IMR-90 (cell line): ENCODE results near the gene CTDSPL. TPM values are rescaled to one million over a fixed set of nuclear protein-coding genes. Genes with fewer than 3 reads are reported as not detected.

Experiments
- ATAC-seq: fragments of 200-7000 bp; cut with Tn5 transposase; 2 replicates; pipeline ENCODE4 v1.9.1; 2020; ENCODE audit warnings: low read depth, mild to moderate bottlenecking, moderate library complexity
- BruUV-seq: library from RNA; stranded (reverse); fragments of 400-500 nt; replicated peaks from 2 replicates; lab custom pipeline; 2021; lab: Mats Ljungman, UMichigan
- CTCF ChIA-PET: fragments of 300-600 bp; formaldehyde crosslinking; extraction: SDS; loops from one replicate; lab custom pipeline; 2021; ENCODE audit warnings: antibody characterized with exemption; lab: Yijun Ruan, JAX
- POLR2A ChIA-PET: fragments of 300-600 bp; sonication (Branson Sonifier 250); formaldehyde crosslinking; loops from one replicate; lab custom pipeline; 2022; ENCODE audit warnings: antibody characterized with exemption; ENCODE audit not compliant: unreplicated experiment; lab: Charles Lee
- DNase-seq: peaks from one replicate; pipeline ENCODE4 v3.0.0; 2013
- H2AFZ ChIP-seq: replicated peaks from 2 replicates; pipeline ENCODE3; 2013; ENCODE audit warnings: low read length, mild to moderate bottlenecking; ENCODE audit not compliant: poor library complexity
- H2AK5ac ChIP-seq: 2 replicates; pipeline ENCODE4 v1.6.1; 2013; ENCODE audit warnings: low read depth, low read length, inconsistent platforms
- H2AK9ac ChIP-seq: replicated peaks from 2 replicates; pipeline ENCODE3; 2013; ENCODE audit warnings: mild to moderate bottlenecking, low read depth, low read length, moderate library complexity; ENCODE audit not compliant: poor library complexity
- H2BK120ac ChIP-seq: 2 replicates; pipeline ENCODE4 v1.6.1; 2013; ENCODE audit warnings: low read depth, low read length, inconsistent platforms
- H2BK15ac ChIP-seq: 3 replicates; pipeline ENCODE4 v1.6.1; 2013; ENCODE audit warnings: low read depth, low read length, inconsistent platforms
- H2BK20ac ChIP-seq: 2 replicates; pipeline ENCODE4 v1.6.1; 2013; ENCODE audit warnings: low read depth, mild to moderate bottlenecking, inconsistent platforms, low read length, moderate library complexity
- H2BK5ac ChIP-seq: 2 replicates; pipeline ENCODE4 v1.6.1; 2013; ENCODE audit warnings: mild to moderate bottlenecking, low read depth, low read length, inconsistent platforms; ENCODE audit not compliant: poor library complexity, severe bottlenecking
- H3K14ac ChIP-seq: replicated peaks from 2 replicates; pipeline ENCODE4 v1.6.1; 2013; ENCODE audit warnings: low read depth, low read length, inconsistent platforms
- H3K18ac ChIP-seq: 2 replicates; pipeline ENCODE4 v1.6.1; 2013; ENCODE audit warnings: low read depth, low read length, control low read depth
- H3K23ac ChIP-seq: 2 replicates; pipeline ENCODE4 v1.6.1; 2013; ENCODE audit warnings: low read depth, low read length, inconsistent platforms
- H3K27ac ChIP-seq: 2 replicates; pipeline ENCODE4 v1.5.1; 2013; ENCODE audit warnings: mild to moderate bottlenecking, control low read depth, low read length; ENCODE audit not compliant: insufficient read depth
- H3K27me3 ChIP-seq: 2 replicates; pipeline ENCODE4 v1.6.1; 2013; ENCODE audit warnings: low read length; ENCODE audit not compliant: control insufficient read depth, insufficient read depth
- H3K36me3 ChIP-seq: 2 replicates; pipeline ENCODE4 v1.6.1; 2013; ENCODE audit warnings: low read length, mixed read lengths; ENCODE audit not compliant: control insufficient read depth, insufficient read depth
- H3K4ac ChIP-seq: 2 replicates; pipeline ENCODE4 v1.6.1; 2013; ENCODE audit warnings: low read depth, low read length, inconsistent platforms
- H3K4me1 ChIP-seq: 2 replicates; pipeline ENCODE4 v1.6.1; 2013; ENCODE audit warnings: low read length, mixed read lengths; ENCODE audit not compliant: control insufficient read depth, insufficient read depth
- H3K4me2 ChIP-seq: 2 replicates; pipeline ENCODE4 v1.6.1; 2013; ENCODE audit warnings: low read depth, mild to moderate bottlenecking, control low read depth, low read length, moderate library complexity
- H3K4me3 ChIP-seq: 2 replicates; pipeline ENCODE4 v1.5.1; 2013; ENCODE audit warnings: low read depth, mild to moderate bottlenecking, control low read depth, low read length, moderate library complexity; ENCODE audit not compliant: insufficient read depth
- H3K56ac ChIP-seq: 2 replicates; pipeline ENCODE4 v1.6.1; 2013; ENCODE audit warnings: low read length, inconsistent platforms; ENCODE audit not compliant: insufficient read depth; ENCODE audit errors: extremely low read depth
- H3K79me1 ChIP-seq, 2 experiments: 2 replicates each; pipeline ENCODE4 v1.6.1; 2013; ENCODE audit warnings: low read length in 2 of 2, inconsistent platforms in 1 of 2, low read depth in 1 of 2
- H3K9ac ChIP-seq: 2 replicates; pipeline ENCODE4 v1.6.1; 2013; ENCODE audit warnings: low read depth, low read length, control low read depth
- H3K9me1 ChIP-seq: 2 replicates; pipeline ENCODE4 v1.6.1; 2013; ENCODE audit warnings: low read length, inconsistent platforms; ENCODE audit not compliant: insufficient read depth
- H3K9me3 ChIP-seq: 2 replicates; pipeline ENCODE4 v1.6.1; 2013; ENCODE audit warnings: low read length; ENCODE audit not compliant: control insufficient read depth, insufficient read depth
- H4K20me1 ChIP-seq: 2 replicates; pipeline ENCODE4 v1.6.1; 2013; ENCODE audit warnings: low read length, inconsistent platforms; ENCODE audit not compliant: insufficient read depth
- H4K5ac ChIP-seq: 2 replicates; pipeline ENCODE4 v1.6.1; 2013; ENCODE audit warnings: mild to moderate bottlenecking, low read depth, low read length, control low read depth
- H4K8ac ChIP-seq, 2 experiments: 2 replicates each; pipeline ENCODE4 v1.6.1; 2013; ENCODE audit warnings: low read depth in 2 of 2, low read length in 2 of 2, control low read depth in 1 of 2, inconsistent platforms in 1 of 2
- H4K91ac ChIP-seq: 2 replicates; pipeline ENCODE4 v1.6.1; 2013; ENCODE audit warnings: low read depth, low read length, inconsistent platforms; ENCODE audit not compliant: insufficient read depth
- BHLHE40 ChIP-seq: fragments of 150-350 bp; IDR thresholded peaks from 2 replicates; pipeline ENCODE4 v1.6.1; 2016; ENCODE audit warnings: mild to moderate bottlenecking, low read depth, low read length
- CEBPB ChIP-seq: IDR thresholded peaks from 2 replicates; pipeline ENCODE4 v1.6.1; 2012; ENCODE audit warnings: low read depth, low read length, improper control_type of control experiment
- CHD1 ChIP-seq: IDR thresholded peaks from 2 replicates; pipeline ENCODE4 v1.6.1; 2012; ENCODE audit warnings: low read depth, low read length, improper control_type of control experiment
- CTCF ChIP-seq: conservative IDR thresholded peaks from 2 replicates; pipeline ENCODE4 v1.5.1; 2012; ENCODE audit warnings: mild to moderate bottlenecking, low read depth, low read length, improper control_type of control experiment
- ELK1 ChIP-seq: fragments of 150-350 bp; IDR thresholded peaks from 2 replicates; pipeline ENCODE4 v1.6.1; 2016; ENCODE audit warnings: low read depth, mild to moderate bottlenecking, low read length, moderate library complexity, borderline replicate concordance
- FOS ChIP-seq: fragments of 150-350 bp; IDR thresholded peaks from 2 replicates; pipeline ENCODE4 v1.6.1; 2016; ENCODE audit warnings: low read depth, low read length
- MAFK ChIP-seq: IDR thresholded peaks from 2 replicates; pipeline ENCODE4 v1.6.1; 2012; ENCODE audit warnings: low read depth, low read length, improper control_type of control experiment
- MAZ ChIP-seq: IDR thresholded peaks from 2 replicates; pipeline ENCODE4 v1.6.1; 2012; ENCODE audit warnings: low read depth, mild to moderate bottlenecking, low read length, improper control_type of control experiment, moderate library complexity, borderline replicate concordance
- MXI1 ChIP-seq: IDR thresholded peaks from 2 replicates; pipeline ENCODE4 v1.6.1; 2012; ENCODE audit warnings: low read depth, mild to moderate bottlenecking, low read length, moderate library complexity, borderline replicate concordance
- NFE2L2 ChIP-seq: fragments of 150-350 bp; IDR thresholded peaks from 2 replicates; pipeline ENCODE4 v1.6.1; 2016; ENCODE audit warnings: low read depth, mild to moderate bottlenecking, low read length
- POLR2A ChIP-seq: IDR thresholded peaks from 2 replicates; pipeline ENCODE4 v1.6.1; 2012; ENCODE audit warnings: mild to moderate bottlenecking, low read depth, low read length
- RAD21 ChIP-seq: IDR thresholded peaks from 2 replicates; pipeline ENCODE4 v1.6.1; 2012; ENCODE audit warnings: low read length, improper control_type of control experiment
- RCOR1 ChIP-seq: IDR thresholded peaks from 2 replicates; pipeline ENCODE4 v1.6.1; 2012; ENCODE audit warnings: mild to moderate bottlenecking, low read length, improper control_type of control experiment; ENCODE audit not compliant: insufficient replicate concordance
- RFX5 ChIP-seq: IDR thresholded peaks from 2 replicates; pipeline ENCODE4 v1.8.0; 2012; ENCODE audit warnings: low read depth, mild to moderate bottlenecking, low read length, moderate library complexity
- SMC3 ChIP-seq: fragments of 150-350 bp; IDR thresholded peaks from 2 replicates; pipeline ENCODE4 v1.6.1; 2016; ENCODE audit warnings: low read depth, mild to moderate bottlenecking, antibody characterized with exemption, low read length, moderate library complexity
- USF2 ChIP-seq: fragments of 150-350 bp; IDR thresholded peaks from 2 replicates; pipeline ENCODE4 v1.6.1; 2017; ENCODE audit warnings: mild to moderate bottlenecking, antibody characterized with exemption, low read length, low read depth
- WGBS, 2 experiments: methylation state at CpG; one replicate each; pipeline versions ENCODE4 v1.1.5 to v1.1.7; 2013; ENCODE audit warnings: missing lambda C conversion rate in 2 of 2; ENCODE audit not compliant: insufficient read length in 1 of 2; ENCODE audit errors: extremely low coverage in 2 of 2; 5-methylcytosine and 5-hydroxymethylcytosine counted together
- dilution Hi-C: fragments of 300-500 bp; cut with HindIII; formaldehyde crosslinking; loops from one replicate; pipeline ENCODE4 v1.14.3; 2018; ENCODE audit warnings: low sequenced_read_pairs; ENCODE audit not compliant: unreplicated experiment
- in situ Hi-C: fragments of 300-500 bp; cut with MboI; formaldehyde crosslinking; loops from 3 replicates; pipeline ENCODE4 v1.14.3; 2019; ENCODE audit warnings: low sequenced_read_pairs, inconsistent platforms, mixed read lengths
- intact Hi-C: fragments of 100-400 bp; cut with micrococcal nuclease; formaldehyde crosslinking; loops from 2 replicates; pipeline ENCODE4 v1.10.0; 2022
- polyA plus RNA-seq, 3 experiments: library from polyadenylated mRNA; depleted of rRNA; stranded (reverse); fragments of >200 nt; gene quantifications; 2 replicates each; pipeline ENCODE4 v1.2.3, GENCODE V29; 2012; ENCODE audit warnings: low replicate concordance in 1 of 3
- total RNA-seq: library from RNA; depleted of rRNA; stranded (reverse); fragments of >200 nt; gene quantifications from 2 replicates; pipeline ENCODE4 v1.2.3, GENCODE V29; 2012

Gene CTDSPL
- total and polyA plus RNA-seq, 2 of the 4 experiments (the other 2 are of a cell fraction), result 24.5 to 29.0 TPM

GRCh38 chr3:37819591-37819990 is 42.1 kb upstream of the CTDSPL start:
- H3K79me1 ChIP-seq, result no peaks in the 10 kb centered on the region
- no peak overlapping the region for H2BK20ac ChIP-seq
- intact Hi-C loops (loop anchor here (1.0 to 10.0 kb wide), 2 partner anchors 17 to 505 kb away; no protein-coding TSS in a partner anchor), in situ Hi-C loops (no loop called here), dilution Hi-C loops (no loop called here)
- no CpG with 5 or more reads among the region's 3 CpGs for WGBS, 2 experiments
- no peak overlapping the region for H2BK5ac ChIP-seq
- no peak overlapping the region for H3K18ac ChIP-seq
- DNase-seq (no peak), ATAC-seq (no peak)
- H3K4ac ChIP-seq, result no peak overlapping the region
- no peak overlapping the region for H3K23ac ChIP-seq
- H3K9ac ChIP-seq, result no peak overlapping the region
- H4K20me1 ChIP-seq, result no peaks in the 10 kb centered on the region
- BruUV-seq, result no TSS peak
- no peak overlapping the region for H2AK9ac ChIP-seq
- no peaks in the 10 kb centered on the region for H3K27me3 ChIP-seq
- no peak overlapping the region for H3K14ac ChIP-seq
- H4K5ac ChIP-seq, result no peak overlapping the region
- H3K9me3 ChIP-seq, result no peaks in the 10 kb centered on the region
- H2AFZ ChIP-seq, result no peak overlapping the region
- H2BK15ac ChIP-seq, result no peak overlapping the region
- ChIA-PET CTCF (no interaction called here), POLR2A (no interaction called here)
- peaks cover 5% of the 10 kb centered on the region; the same call in 1 of the 2 replicates for H3K4me1 ChIP-seq
- H3K36me3 ChIP-seq, result no peaks in the 10 kb centered on the region
- TF ChIP-seq FOS (no peak), BHLHE40 (no peak), POLR2A (no peak), RFX5 (no peak), USF2 (no peak), RCOR1 (no peak), CTCF (no peak), CHD1 (no peak), RAD21 (no peak), MAFK (no peak), NFE2L2 (no peak), MXI1 (no peak), CEBPB (no peak), MAZ (no peak), SMC3 (no peak), ELK1 (no peak)
- H2AK5ac ChIP-seq, result no peak overlapping the region
- no peak overlapping the region for H4K91ac ChIP-seq
- H4K8ac ChIP-seq, result no peak overlapping the region
- H3K9me1 ChIP-seq, result no peaks in the 10 kb centered on the region; the same call in 1 of the 2 replicates
- H3K4me2 ChIP-seq, result no peak overlapping the region
- H3K27ac ChIP-seq, result no peak overlapping the region
- H2BK120ac ChIP-seq, result no peak overlapping the region
- no peak overlapping the region for H3K56ac ChIP-seq
- no peak overlapping the region for H3K4me3 ChIP-seq
